MM.1S (cell line): ENCODE measurements around the gene BEX3.

Experiments used
- EZH2 ChIP-seq: fragments of 300-600 bp; sonication (generic); optimal IDR thresholded peaks from 2 replicates; pipeline ENCODE3; 2017; ENCODE audit warnings: low read depth, mild to moderate bottlenecking, antibody characterized with exemption, low read length, mixed read lengths
- EZH2phosphoT487 ChIP-seq: fragments of 300-600 bp; sonication (generic); IDR thresholded peaks from 2 replicates; pipeline ENCODE4 v1.6.1; 2018; ENCODE audit warnings: antibody characterized with exemption, low read length
- TF ChIP-seq, protein P1 (sequence below): fragments of 300-600 bp; sonication (generic); IDR thresholded peaks from 2 replicates; pipeline ENCODE4 v1.5.1; 2016; ENCODE audit warnings: antibody characterized with exemption, low read length, mixed read lengths

DNA sequence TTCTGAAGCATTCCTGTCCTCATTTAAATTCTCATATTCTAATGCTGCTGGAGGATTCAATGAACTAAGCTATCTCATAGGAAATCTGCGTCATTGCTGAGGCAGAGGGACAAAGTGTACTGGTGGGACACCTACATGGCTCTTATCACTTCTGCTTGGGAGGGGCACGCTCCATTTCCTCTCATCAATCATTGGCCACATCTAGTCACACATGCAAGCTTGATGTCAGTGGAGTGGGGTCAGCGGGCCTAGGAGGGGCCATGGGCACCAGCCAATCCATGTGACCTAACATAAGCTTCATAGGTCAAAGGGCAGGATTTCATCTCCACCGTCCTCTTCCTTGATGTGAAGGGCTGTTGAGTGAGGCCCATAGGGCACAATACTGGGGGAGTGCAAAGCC lies 21.4 kb downstream of the BEX3 start:
- TF ChIP-seq, protein P1, sequence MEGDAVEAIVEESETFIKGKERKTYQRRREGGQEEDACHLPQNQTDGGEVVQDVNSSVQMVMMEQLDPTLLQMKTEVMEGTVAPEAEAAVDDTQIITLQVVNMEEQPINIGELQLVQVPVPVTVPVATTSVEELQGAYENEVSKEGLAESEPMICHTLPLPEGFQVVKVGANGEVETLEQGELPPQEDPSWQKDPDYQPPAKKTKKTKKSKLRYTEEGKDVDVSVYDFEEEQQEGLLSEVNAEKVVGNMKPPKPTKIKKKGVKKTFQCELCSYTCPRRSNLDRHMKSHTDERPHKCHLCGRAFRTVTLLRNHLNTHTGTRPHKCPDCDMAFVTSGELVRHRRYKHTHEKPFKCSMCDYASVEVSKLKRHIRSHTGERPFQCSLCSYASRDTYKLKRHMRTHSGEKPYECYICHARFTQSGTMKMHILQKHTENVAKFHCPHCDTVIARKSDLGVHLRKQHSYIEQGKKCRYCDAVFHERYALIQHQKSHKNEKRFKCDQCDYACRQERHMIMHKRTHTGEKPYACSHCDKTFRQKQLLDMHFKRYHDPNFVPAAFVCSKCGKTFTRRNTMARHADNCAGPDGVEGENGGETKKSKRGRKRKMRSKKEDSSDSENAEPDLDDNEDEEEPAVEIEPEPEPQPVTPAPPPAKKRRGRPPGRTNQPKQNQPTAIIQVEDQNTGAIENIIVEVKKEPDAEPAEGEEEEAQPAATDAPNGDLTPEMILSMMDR = no peak
- no peak for TF ChIP-seq EZH2phosphoT487
- no peak for TF ChIP-seq EZH2
